ENCODE results near the gene MED13L.
A peak's percentile ranks its signal among the peaks of the same experiment; 100 is the strongest.
"Not testable (repeated sequence)": the region's sequence is repeated elsewhere in the genome, so short reads cannot be mapped to it uniquely, and the experiment has no call there.

The MED13L gene

GRCh38 chr12:115988212-115988611, 289.3 kb downstream of the MED13L start:
- H3K9me3 ChIP-seq (ENCODE audit: insufficient read depth, low read length), result no peaks in the 10 kb centered on the region
- no peak overlapping the region for H3K9ac ChIP-seq (ENCODE audit: insufficient read length, low read depth)
- peaks cover 60% of the 10 kb centered on the region for H3K36me3 ChIP-seq (ENCODE audit: insufficient read depth, insufficient read length, low read length)
- DNase-seq (ENCODE audit: low read depth, low spot score), result no peak
- H3K4me1 ChIP-seq (ENCODE audit: insufficient read depth, insufficient read length), result peaks cover 2% of the 10 kb centered on the region
- H3K4me3 ChIP-seq (ENCODE audit: insufficient read length, low read depth), result no peak overlapping the region
- H3K27me3 ChIP-seq (ENCODE audit: insufficient read depth, insufficient read length), result no peaks in the 10 kb centered on the region
- TF ChIP-seq ZNF274 (IDR thresholded peaks at IDR 0.05; ENCODE audit: low read depth, low read length) (no peak), SUZ12 (IDR thresholded peaks at IDR 0.05; ENCODE audit: extremely low read depth, insufficient read depth, insufficient read length) (no peak), YY1 (IDR thresholded peaks at IDR 0.05; ENCODE audit: insufficient read depth, insufficient read length) (no peak)

DNA sequence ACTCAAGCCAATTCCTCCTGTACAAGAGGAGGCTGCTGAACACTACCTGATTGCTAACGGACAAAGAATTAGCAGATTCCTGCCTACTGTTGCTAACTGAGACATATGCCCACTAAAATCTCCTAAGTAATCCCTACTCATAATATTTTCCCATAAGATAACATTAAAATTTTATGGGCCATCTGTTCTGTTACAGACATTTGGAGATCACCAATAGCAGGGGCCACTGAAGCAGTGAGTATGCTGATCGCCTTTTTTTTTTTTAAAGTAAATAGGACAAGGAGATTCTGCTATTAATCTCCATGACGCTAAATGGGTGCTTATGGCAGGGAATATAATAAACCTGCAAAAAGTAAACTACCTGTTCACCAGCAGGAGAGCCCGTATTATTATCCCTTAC, 292.9 kb downstream of the MED13L start:
- no peaks in the 10 kb centered on the region for H3K9me3 ChIP-seq (ENCODE audit: insufficient read depth, low read length)
- no peak overlapping the region for H3K9ac ChIP-seq (ENCODE audit: insufficient read length, low read depth)
- peaks cover 62% of the 10 kb centered on the region for H3K36me3 ChIP-seq (ENCODE audit: insufficient read depth, insufficient read length, low read length)
- DNase-seq (ENCODE audit: low read depth, low spot score), result no peak
- no peak overlapping the region for H3K4me3 ChIP-seq (ENCODE audit: insufficient read length, low read depth)
- H3K4me1 ChIP-seq (ENCODE audit: insufficient read depth, insufficient read length), result peaks cover 2% of the 10 kb centered on the region
- TF ChIP-seq YY1 (IDR thresholded peaks at IDR 0.05; ENCODE audit: insufficient read depth, insufficient read length) (no peak), SUZ12 (IDR thresholded peaks at IDR 0.05; ENCODE audit: extremely low read depth, insufficient read depth, insufficient read length) (no peak), ZNF274 (IDR thresholded peaks at IDR 0.05; ENCODE audit: low read depth, low read length) (no peak)
- H3K27me3 ChIP-seq (ENCODE audit: insufficient read depth, insufficient read length), result no peaks in the 10 kb centered on the region

DNA sequence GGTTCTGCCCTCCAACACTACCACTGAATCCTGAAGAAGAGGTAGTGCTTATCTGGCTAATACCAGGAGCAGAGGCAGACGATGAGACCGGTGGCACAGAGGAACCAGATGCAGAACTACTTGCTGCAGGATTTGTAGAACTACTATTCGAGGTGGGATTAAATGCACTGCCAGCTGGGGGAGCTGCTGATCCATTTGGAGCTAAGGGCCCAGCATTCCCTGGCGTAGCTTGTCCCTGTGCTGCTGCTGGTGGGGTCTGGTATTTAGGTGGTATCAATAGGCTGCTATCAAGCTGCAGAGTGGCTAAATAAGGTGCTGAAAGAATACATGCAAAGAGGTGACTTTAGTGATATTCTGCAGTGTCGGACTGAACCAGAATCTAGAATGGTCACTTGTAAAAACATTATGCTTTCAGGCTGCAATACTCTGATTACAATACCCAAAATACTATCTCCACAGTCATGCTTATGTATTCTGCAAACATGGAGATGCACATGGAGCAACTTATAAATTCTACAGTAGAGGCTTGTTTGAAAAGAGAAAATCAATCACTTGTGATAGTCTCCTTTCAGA, 294.2 kb downstream of the MED13L start:
- Histone ChIP-seq H3K27me3 (ENCODE audit: insufficient read depth, insufficient read length) (no peaks in the 10 kb centered on the region), H3K36me3 (ENCODE audit: insufficient read depth, insufficient read length, low read length) (peaks cover 65% of the 10 kb centered on the region), H3K4me1 (ENCODE audit: insufficient read depth, insufficient read length) (peaks cover 2% of the 10 kb centered on the region), H3K9ac (ENCODE audit: insufficient read length, low read depth) (no peak overlapping the region), H3K4me3 (ENCODE audit: insufficient read length, low read depth) (no peak overlapping the region), H3K9me3 (ENCODE audit: insufficient read depth, low read length) (no peaks in the 10 kb centered on the region)
- TF ChIP-seq ZNF274 (IDR thresholded peaks at IDR 0.05; ENCODE audit: low read depth, low read length) (no peak), YY1 (IDR thresholded peaks at IDR 0.05; ENCODE audit: insufficient read depth, insufficient read length) (no peak), SUZ12 (IDR thresholded peaks at IDR 0.05; ENCODE audit: extremely low read depth, insufficient read depth, insufficient read length) (no peak)
- DNase-seq (ENCODE audit: low read depth, low spot score), result peak; percentile 38

DNA sequence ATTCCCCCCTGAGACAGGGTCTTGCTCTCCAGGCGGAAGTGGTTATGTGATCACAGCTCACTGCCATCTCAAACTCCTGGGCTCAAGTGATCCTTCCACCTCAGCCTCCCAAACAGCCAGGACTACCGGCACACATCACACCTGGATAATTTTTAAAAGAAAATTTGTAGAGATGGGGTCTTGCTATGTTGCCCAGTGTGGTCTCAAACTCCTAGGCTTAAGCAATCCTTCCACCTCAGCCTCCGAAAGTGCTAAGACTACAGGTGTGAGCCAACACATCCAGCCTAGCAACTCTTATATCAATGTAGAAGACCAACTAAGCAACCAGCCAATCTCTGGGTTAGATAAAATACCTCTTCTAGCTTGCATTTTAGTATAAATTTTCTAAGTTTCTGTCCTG, 297.2 kb downstream of the MED13L start:
- H3K9me3 ChIP-seq (ENCODE audit: insufficient read depth, low read length), result no peaks in the 10 kb centered on the region
- no peaks in the 10 kb centered on the region for H3K4me1 ChIP-seq (ENCODE audit: insufficient read depth, insufficient read length)
- no peak overlapping the region for H3K4me3 ChIP-seq (ENCODE audit: insufficient read length, low read depth)
- TF ChIP-seq YY1 (IDR thresholded peaks at IDR 0.05; ENCODE audit: insufficient read depth, insufficient read length), result no peak
- TF ChIP-seq SUZ12 (IDR thresholded peaks at IDR 0.05; ENCODE audit: extremely low read depth, insufficient read depth, insufficient read length), result no peak
- no peak for TF ChIP-seq ZNF274 (IDR thresholded peaks at IDR 0.05; ENCODE audit: low read depth, low read length)
- H3K9ac ChIP-seq (ENCODE audit: insufficient read length, low read depth), result no peak overlapping the region
- no peaks in the 10 kb centered on the region for H3K27me3 ChIP-seq (ENCODE audit: insufficient read depth, insufficient read length)
- DNase-seq (ENCODE audit: low read depth, low spot score), result no peak
- H3K36me3 ChIP-seq (ENCODE audit: insufficient read depth, insufficient read length, low read length), result peaks cover 50% of the 10 kb centered on the region

DNA sequence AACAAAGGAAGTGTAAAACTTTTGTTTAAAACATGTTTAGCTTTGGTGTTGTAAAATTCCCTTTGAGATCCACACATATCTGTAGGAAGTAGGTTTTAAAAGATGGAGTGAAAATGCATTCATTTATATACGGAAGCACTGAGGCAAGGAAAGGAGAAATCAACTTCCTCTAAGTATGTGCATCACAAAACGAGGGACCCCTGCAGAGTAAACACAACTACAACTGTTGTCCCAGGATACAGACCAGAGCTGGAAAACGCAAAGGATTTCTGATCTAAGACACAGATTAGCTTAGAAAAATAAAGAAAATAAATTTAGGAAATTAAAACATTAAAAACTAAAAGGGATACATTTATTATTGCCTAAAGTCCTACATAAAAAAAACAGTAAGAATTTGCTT, 297.6 kb downstream of the MED13L start:
- no peaks in the 10 kb centered on the region for H3K4me1 ChIP-seq (ENCODE audit: insufficient read depth, insufficient read length)

GRCh38 chr12:115979351-115979750, 298.1 kb downstream of the MED13L start:
- Histone ChIP-seq H3K36me3 (ENCODE audit: insufficient read depth, insufficient read length, low read length) (peaks cover 55% of the 10 kb centered on the region), H3K4me3 (ENCODE audit: insufficient read length, low read depth) (no peak overlapping the region), H3K9me3 (ENCODE audit: insufficient read depth, low read length) (no peaks in the 10 kb centered on the region), H3K4me1 (ENCODE audit: insufficient read depth, insufficient read length) (no peaks in the 10 kb centered on the region), H3K27me3 (ENCODE audit: insufficient read depth, insufficient read length) (no peaks in the 10 kb centered on the region), H3K9ac (ENCODE audit: insufficient read length, low read depth) (no peak overlapping the region)
- TF ChIP-seq SUZ12 (IDR thresholded peaks at IDR 0.05; ENCODE audit: extremely low read depth, insufficient read depth, insufficient read length) (no peak), ZNF274 (IDR thresholded peaks at IDR 0.05; ENCODE audit: low read depth, low read length) (no peak), YY1 (IDR thresholded peaks at IDR 0.05; ENCODE audit: insufficient read depth, insufficient read length) (no peak)
- DNase-seq (ENCODE audit: low read depth, low spot score), result no peak

More for the DNA sequence above, 297.6 kb downstream of the MED13L start:
- Histone ChIP-seq H3K9ac (ENCODE audit: insufficient read length, low read depth) (no peak overlapping the region), H3K4me3 (ENCODE audit: insufficient read length, low read depth) (no peak overlapping the region), H3K27me3 (ENCODE audit: insufficient read depth, insufficient read length) (no peaks in the 10 kb centered on the region), H3K36me3 (ENCODE audit: insufficient read depth, insufficient read length, low read length) (peaks cover 53% of the 10 kb centered on the region), H3K9me3 (ENCODE audit: insufficient read depth, low read length) (no peaks in the 10 kb centered on the region)
- no peak for TF ChIP-seq SUZ12 (IDR thresholded peaks at IDR 0.05; ENCODE audit: extremely low read depth, insufficient read depth, insufficient read length)
- TF ChIP-seq ZNF274 (IDR thresholded peaks at IDR 0.05; ENCODE audit: low read depth, low read length), result no peak
- no peak for TF ChIP-seq YY1 (IDR thresholded peaks at IDR 0.05; ENCODE audit: insufficient read depth, insufficient read length)
- DNase-seq (ENCODE audit: low read depth, low spot score), result peak; percentile 32

- H3K9me3 ChIP-seq (ENCODE audit: insufficient read depth, low read length); H3K27me3 ChIP-seq (ENCODE audit: insufficient read depth, insufficient read length); DNase-seq (ENCODE audit: low read depth, low spot score); H3K4me3 ChIP-seq (ENCODE audit: insufficient read length, low read depth); H3K4me1 ChIP-seq (ENCODE audit: insufficient read depth, insufficient read length); H3K9ac ChIP-seq (ENCODE audit: insufficient read length, low read depth): not testable (repeated sequence)
- H3K36me3 ChIP-seq (ENCODE audit: insufficient read depth, insufficient read length, low read length), result peaks cover 53% of the 10 kb centered on the region
These were observed 300.7 kb downstream of the MED13L start for GRCh38 chr12:115976829-115977228.

Data from NT2/D1 (cell line).